C4-2B (cell line): ENCODE results near the gene SRGAP2C.
"Not testable (repeated sequence)": the region's sequence is repeated elsewhere in the genome, so short reads cannot be mapped to it uniquely, and the experiment has no call there.

Source experiments
- ZFX ChIP-seq: fragments of 450-650 bp; IDR thresholded peaks from 2 replicates; pipeline ENCODE4 v1.6.1; 2017
- TF ChIP-seq, protein P1 (sequence below): fragments of 450-650 bp; conservative IDR thresholded peaks from 2 replicates; pipeline ENCODE4 v1.5.1; 2017; ENCODE audit warnings: mild to moderate bottlenecking

DNA sequence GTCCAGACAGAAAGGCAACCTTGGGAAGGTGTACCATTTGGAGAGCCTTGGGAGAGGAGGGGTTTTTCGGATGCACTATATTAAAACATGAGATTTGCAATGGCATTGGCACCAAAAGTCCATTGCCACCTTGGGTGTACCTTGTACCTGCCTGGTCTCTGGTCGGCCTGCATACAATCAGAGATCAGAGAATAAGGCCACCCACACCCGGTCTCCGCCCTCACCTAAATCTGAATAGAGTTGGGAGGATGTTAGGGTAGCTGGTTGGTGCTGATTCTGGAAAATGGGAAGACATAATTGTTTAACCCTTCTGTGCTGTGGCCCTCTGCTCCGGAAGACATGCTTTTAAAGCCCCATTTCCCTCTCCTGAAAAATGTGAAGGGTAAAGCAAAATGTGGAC, 3.1 kb downstream of the SRGAP2C start:
- TF ChIP-seq, protein P1, sequence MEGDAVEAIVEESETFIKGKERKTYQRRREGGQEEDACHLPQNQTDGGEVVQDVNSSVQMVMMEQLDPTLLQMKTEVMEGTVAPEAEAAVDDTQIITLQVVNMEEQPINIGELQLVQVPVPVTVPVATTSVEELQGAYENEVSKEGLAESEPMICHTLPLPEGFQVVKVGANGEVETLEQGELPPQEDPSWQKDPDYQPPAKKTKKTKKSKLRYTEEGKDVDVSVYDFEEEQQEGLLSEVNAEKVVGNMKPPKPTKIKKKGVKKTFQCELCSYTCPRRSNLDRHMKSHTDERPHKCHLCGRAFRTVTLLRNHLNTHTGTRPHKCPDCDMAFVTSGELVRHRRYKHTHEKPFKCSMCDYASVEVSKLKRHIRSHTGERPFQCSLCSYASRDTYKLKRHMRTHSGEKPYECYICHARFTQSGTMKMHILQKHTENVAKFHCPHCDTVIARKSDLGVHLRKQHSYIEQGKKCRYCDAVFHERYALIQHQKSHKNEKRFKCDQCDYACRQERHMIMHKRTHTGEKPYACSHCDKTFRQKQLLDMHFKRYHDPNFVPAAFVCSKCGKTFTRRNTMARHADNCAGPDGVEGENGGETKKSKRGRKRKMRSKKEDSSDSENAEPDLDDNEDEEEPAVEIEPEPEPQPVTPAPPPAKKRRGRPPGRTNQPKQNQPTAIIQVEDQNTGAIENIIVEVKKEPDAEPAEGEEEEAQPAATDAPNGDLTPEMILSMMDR: not testable (repeated sequence)
- TF ChIP-seq ZFX: not testable (repeated sequence)
